KMS-11 (cell line): ENCODE results near the gene OXA1L.
A peak's percentile ranks its signal among the peaks of the same experiment; 100 is the strongest.

Experiments used
- H2AFZ ChIP-seq: fragments of 200-600 bp; sonication (generic); 2 replicates; pipeline ENCODE4 v1.6.1; 2016; ENCODE audit warnings: antibody characterized with exemption, mixed run types, low read depth
- H3K27ac ChIP-seq: fragments of 200-600 bp; sonication (generic); 2 replicates; pipeline ENCODE4 v1.6.1; 2016; ENCODE audit warnings: mild to moderate bottlenecking, mixed run types
- H3K27me3 ChIP-seq: fragments of 200-600 bp; sonication (generic); 2 replicates; pipeline ENCODE4 v1.6.1; 2017; ENCODE audit warnings: mild to moderate bottlenecking, low read depth, mixed run types, moderate library complexity; ENCODE audit not compliant: insufficient read depth
- H3K36me3 ChIP-seq: fragments of 200-600 bp; sonication (generic); 2 replicates; pipeline ENCODE4 v1.6.1; 2017; ENCODE audit warnings: mild to moderate bottlenecking, mixed run types; ENCODE audit not compliant: insufficient read depth
- H3K4me1 ChIP-seq: fragments of 200-600 bp; sonication (generic); 2 replicates; pipeline ENCODE4 v1.6.1; 2016; ENCODE audit warnings: mild to moderate bottlenecking, low read depth, mixed run types; ENCODE audit not compliant: poor library complexity, severe bottlenecking
- H3K4me2 ChIP-seq: fragments of 200-600 bp; sonication (generic); 2 replicates; pipeline ENCODE4 v1.7.0; 2016; ENCODE audit warnings: mild to moderate bottlenecking, mixed run types
- H3K4me3 ChIP-seq: fragments of 200-600 bp; sonication (generic); IDR thresholded peaks from 2 replicates; pipeline ENCODE4 v1.6.1; 2017; ENCODE audit warnings: low read depth, low read length, mixed read lengths; ENCODE audit not compliant: insufficient read depth
- H3K79me2 ChIP-seq: fragments of 200-600 bp; sonication (generic); 2 replicates; pipeline ENCODE4 v1.6.1; 2016; ENCODE audit warnings: low read depth, mixed run types; ENCODE audit not compliant: insufficient read depth
- H3K9ac ChIP-seq: fragments of 200-600 bp; sonication (generic); 2 replicates; pipeline ENCODE4 v1.6.1; 2016; ENCODE audit warnings: mild to moderate bottlenecking, mixed run types
- H4K20me1 ChIP-seq: fragments of 200-600 bp; sonication (generic); 2 replicates; pipeline ENCODE4 v1.6.1; 2016; ENCODE audit warnings: mild to moderate bottlenecking, mixed run types; ENCODE audit not compliant: insufficient read depth
- TF ChIP-seq, protein P1 (sequence below): fragments of 200-600 bp; sonication (generic); conservative IDR thresholded peaks from 2 replicates; pipeline ENCODE4 v1.6.1; 2017; ENCODE audit warnings: low read depth, mild to moderate bottlenecking, antibody characterized with exemption, low read length, moderate library complexity, mixed read lengths

OXA1L gene

DNA sequence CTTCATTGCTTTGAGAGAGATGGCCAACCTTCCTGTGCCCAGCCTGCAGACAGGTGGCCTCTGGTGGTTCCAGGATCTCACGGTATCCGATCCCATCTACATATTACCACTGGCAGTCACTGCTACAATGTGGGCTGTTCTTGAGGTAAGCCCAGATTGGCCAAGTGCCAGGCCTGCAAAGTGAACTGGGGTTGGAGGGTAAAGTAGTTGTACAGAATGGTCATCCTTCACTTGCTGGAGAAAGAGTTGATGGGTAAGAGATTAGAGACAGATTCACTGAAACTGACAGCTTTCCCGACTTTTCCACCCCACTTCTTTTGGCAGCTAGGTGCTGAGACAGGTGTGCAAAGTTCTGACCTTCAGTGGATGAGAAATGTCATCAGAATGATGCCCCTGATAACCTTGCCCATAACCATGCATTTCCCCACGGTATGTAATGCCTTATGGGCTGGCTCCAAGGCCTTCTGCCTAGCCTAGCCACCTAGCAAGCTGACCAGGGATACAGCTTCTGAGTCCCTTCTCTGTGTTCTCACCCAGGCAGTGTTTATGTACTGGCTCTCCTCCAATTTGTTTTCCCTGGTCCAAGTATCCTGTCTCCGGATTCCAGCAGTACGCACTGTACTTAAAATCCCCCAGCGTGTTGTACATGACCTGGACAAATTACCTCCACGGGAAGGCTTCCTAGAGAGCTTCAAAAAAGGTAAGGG is 4.1 kb downstream of the OXA1L start:
- TF ChIP-seq, protein P1, sequence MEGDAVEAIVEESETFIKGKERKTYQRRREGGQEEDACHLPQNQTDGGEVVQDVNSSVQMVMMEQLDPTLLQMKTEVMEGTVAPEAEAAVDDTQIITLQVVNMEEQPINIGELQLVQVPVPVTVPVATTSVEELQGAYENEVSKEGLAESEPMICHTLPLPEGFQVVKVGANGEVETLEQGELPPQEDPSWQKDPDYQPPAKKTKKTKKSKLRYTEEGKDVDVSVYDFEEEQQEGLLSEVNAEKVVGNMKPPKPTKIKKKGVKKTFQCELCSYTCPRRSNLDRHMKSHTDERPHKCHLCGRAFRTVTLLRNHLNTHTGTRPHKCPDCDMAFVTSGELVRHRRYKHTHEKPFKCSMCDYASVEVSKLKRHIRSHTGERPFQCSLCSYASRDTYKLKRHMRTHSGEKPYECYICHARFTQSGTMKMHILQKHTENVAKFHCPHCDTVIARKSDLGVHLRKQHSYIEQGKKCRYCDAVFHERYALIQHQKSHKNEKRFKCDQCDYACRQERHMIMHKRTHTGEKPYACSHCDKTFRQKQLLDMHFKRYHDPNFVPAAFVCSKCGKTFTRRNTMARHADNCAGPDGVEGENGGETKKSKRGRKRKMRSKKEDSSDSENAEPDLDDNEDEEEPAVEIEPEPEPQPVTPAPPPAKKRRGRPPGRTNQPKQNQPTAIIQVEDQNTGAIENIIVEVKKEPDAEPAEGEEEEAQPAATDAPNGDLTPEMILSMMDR = no peak
- no peak overlapping the region for H2AFZ ChIP-seq
- peaks cover 13% of the 10 kb centered on the region; the same call in 1 of the 2 replicates for H3K36me3 ChIP-seq
- no peak overlapping the region for H3K27ac ChIP-seq
- H3K79me2 ChIP-seq = peaks cover 35% of the 10 kb centered on the region
- H3K9ac ChIP-seq = no peak overlapping the region
- no peaks in the 10 kb centered on the region for H4K20me1 ChIP-seq
- peaks cover 20% of the 10 kb centered on the region for H3K4me1 ChIP-seq
- H3K4me2 ChIP-seq = no peak overlapping the region
- H3K27me3 ChIP-seq = no peaks in the 10 kb centered on the region
- H3K4me3 ChIP-seq = no peak overlapping the region

DNA sequence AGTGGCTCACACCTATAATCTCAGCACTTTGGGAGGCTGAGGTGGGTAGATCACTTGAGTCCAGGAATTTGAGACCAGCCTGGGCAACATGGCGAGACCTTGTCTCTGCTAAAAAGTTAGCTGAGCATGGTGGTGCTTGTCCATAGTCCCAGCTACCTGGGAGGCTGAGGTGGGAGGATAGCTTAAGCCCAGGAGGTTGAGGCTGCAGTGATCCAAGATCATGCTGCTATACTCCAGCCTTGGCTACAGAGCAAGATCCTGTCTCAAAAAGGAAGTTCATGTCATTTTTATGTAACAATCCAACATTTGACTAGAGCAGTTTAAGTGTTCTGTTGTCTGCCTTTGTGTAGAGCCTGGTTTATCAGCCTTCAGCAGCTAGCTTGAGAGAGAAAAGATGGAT is 6.2 kb downstream of the OXA1L start:
- Histone ChIP-seq H3K4me3 (no peak overlapping the region), H4K20me1 (no peaks in the 10 kb centered on the region), H3K27me3 (no peaks in the 10 kb centered on the region), H3K4me1 (peaks cover 18% of the 10 kb centered on the region), H3K79me2 (peaks cover 20% of the 10 kb centered on the region; the same call in 1 of the 2 replicates), H3K4me2 (no peak overlapping the region), H2AFZ (no peak overlapping the region), H3K9ac (no peak overlapping the region), H3K36me3 (peaks cover 13% of the 10 kb centered on the region; the same call in 1 of the 2 replicates), H3K27ac (peak overlapping the region; percentile 13; the same call in 1 of the 2 replicates)
- TF ChIP-seq, protein P1 = no peak

DNA sequence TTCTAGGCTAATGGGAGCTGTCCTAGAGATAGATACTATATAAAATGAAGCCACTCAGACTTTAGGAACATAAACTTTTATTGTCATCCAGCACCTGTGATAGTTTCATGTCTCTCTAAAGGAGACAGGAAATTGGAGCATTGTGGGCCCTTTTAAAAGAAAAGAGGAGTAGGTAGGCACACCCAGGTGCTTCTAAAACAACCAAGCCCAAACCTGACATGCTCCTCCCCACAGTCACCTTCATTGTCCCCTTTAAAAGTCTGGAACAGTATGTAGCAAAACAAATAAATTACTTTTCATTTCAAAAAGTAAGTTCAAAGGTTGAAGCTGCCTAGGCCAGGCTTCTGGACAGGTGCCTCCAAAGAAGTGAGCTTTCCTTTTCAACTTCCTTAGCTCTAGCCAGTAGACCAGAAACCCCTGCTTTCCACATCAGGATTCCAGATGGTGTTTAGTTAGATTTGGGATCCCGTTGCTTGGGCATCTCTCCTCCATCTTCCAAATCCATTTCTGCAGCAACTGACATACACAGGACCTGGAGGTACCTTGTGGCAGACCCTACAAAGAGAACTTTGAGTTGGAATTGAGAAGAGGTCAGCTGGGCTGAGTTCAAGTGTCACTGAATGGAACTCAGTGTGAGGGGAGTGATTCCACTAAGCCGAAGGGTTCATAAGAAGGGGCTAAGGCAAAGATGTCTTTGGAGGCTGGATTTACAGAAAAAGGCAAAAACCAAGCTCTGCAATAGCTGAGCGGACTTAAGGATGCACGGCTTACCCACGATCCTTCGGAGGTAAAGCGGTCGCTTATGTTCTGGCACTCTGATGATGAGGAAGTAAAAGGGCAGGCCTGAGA is 6.9 kb downstream of the OXA1L start:
- Histone ChIP-seq H3K27me3 (no peaks in the 10 kb centered on the region), H4K20me1 (no peaks in the 10 kb centered on the region), H3K27ac (peak overlapping the region; percentile 13; the same call in 1 of the 2 replicates), H2AFZ (no peak overlapping the region), H3K4me2 (no peak overlapping the region), H3K4me1 (peaks cover 17% of the 10 kb centered on the region), H3K79me2 (peaks cover 14% of the 10 kb centered on the region; the same call in 1 of the 2 replicates), H3K9ac (no peak overlapping the region), H3K36me3 (peaks cover 13% of the 10 kb centered on the region; the same call in 1 of the 2 replicates), H3K4me3 (no peak overlapping the region)
- TF ChIP-seq, protein P1 = no peak

DNA sequence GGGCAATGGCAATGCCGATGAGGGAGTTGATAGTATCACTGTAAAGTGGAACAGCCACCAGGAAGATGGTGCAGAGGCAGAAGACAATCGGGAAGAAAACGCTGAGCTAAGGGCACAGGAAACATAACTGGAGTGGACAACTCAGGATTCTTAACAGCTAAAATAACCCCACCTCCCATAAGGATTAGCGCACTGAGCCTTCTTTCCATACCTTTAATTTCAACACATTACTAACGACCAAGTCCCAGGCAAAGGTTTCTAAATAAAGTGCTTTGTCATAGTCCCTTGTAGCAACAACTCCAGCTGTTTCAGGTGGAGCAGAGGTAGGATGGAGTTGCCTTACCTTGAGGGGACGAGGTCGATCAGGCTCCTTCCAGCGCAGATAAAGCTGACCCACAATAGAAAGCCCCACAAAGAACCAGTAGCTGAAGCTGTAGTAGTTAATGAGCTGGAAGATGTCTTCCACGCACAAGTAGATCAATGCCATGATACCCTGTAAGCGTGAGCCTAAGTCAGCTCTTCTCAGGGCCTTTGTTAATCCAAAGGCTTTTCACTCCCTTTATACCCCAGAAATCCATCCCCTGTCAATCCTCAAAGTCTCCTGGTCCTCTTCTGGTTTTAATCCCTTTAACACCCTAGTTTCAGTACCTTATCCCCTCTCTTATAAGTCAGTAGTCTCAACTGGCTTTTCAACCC is 7.7 kb downstream of the OXA1L start:
- peaks cover 12% of the 10 kb centered on the region for H3K4me1 ChIP-seq
- H3K27ac ChIP-seq = no peak overlapping the region
- H3K79me2 ChIP-seq = peaks cover 6% of the 10 kb centered on the region; the same call in 1 of the 2 replicates
- H3K36me3 ChIP-seq = peaks cover 13% of the 10 kb centered on the region; the same call in 1 of the 2 replicates
- no peak overlapping the region for H2AFZ ChIP-seq
- no peaks in the 10 kb centered on the region for H4K20me1 ChIP-seq
- H3K9ac ChIP-seq = no peak overlapping the region
- no peak overlapping the region for H3K4me2 ChIP-seq
- H3K4me3 ChIP-seq = no peak overlapping the region
- TF ChIP-seq, protein P1 = no peak
- H3K27me3 ChIP-seq = no peaks in the 10 kb centered on the region
